Putamen (tissue), 1 donor: Measurements from ENCODE around the gene TUBA1B.
"Not testable (repeated sequence)": the region's sequence is repeated elsewhere in the genome, so short reads cannot be mapped to it uniquely, and the experiment has no call there.

Experiments used
- DNase-seq: peaks from one replicate; pipeline ENCODE4 v3.0.0-alpha.2; 2016; ENCODE audit warnings: low spot score

The TUBA1B gene

DNA sequence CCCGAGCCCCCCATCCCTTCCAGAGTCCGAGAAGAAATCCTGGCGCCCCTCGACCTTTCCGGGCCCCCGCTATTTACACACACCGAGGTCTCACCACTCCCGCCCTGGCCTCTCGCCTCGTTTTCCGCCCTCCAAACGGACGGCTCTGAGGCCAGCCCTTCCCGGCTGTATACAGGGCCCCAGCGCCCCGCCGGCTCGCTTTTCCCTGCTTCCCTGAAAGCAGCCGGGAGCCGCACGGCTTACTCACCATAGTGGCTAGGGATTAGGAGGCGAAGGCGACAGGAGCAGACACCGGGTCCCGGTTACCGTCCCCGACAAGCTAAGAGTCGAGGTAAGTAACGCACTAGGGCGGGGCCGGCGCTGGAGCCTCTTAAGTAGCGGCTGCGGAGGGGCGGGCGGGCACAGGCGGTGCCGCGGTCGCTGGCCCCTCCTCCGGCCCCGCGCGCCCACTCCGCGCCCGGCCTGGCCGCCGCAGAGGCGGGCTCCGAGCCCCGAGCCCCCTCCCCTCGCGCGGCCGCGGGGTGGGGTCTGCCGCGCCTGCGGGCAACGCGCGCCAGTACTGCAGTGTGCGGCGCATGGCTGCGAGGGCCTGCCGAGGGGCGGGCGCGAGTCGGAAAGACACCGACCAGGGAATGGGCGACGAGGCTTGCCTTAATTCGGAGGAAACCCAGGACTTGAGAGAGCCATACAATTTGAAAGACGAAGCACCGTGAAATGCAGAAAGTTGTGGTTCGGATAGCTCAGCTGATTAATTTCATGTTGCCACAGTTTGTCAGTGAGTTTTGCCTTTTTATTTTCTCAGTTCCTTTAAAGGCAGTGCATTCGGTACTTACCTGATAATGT is at the start of gene TUBA1B:
Gene TUBA1B (minus strand): TSS at position 345 of the 843 bp plus-strand sequence. CDS start 95 bp downstream, at position 250.
- DNase-seq, result peak; percentile 94

- DNase-seq, result no peak
Measured at GRCh38 chr12:49174218-49174617, 43.0 kb upstream of the TUBA1B start.

DNA sequence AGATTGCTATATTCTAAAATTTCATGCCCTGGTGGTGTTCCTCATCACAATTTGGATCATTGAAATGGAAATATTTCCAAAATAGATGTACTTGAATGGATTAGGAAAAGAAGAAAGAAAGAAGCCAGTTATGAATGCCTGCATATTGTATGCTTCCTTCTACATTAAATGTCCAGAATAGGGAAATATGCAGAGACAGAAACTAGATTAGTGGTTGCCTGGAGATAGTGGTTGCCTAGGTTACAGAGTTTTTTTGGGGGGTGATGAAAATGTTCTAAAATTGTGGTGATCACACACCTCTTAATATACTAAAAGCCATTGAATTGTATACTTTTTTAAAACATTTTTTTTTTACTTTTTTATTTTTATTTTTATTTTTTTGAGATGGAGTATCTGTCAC is 39.7 kb upstream of the TUBA1B start:
- no peak for DNase-seq

- DNase-seq, result no peak
Measured at GRCh38 chr12:49165114-49165513, 33.9 kb upstream of the TUBA1B start.

GRCh38 chr12:49161901-49162300 is 30.7 kb upstream of the TUBA1B start:
- not testable (repeated sequence) for DNase-seq

DNA sequence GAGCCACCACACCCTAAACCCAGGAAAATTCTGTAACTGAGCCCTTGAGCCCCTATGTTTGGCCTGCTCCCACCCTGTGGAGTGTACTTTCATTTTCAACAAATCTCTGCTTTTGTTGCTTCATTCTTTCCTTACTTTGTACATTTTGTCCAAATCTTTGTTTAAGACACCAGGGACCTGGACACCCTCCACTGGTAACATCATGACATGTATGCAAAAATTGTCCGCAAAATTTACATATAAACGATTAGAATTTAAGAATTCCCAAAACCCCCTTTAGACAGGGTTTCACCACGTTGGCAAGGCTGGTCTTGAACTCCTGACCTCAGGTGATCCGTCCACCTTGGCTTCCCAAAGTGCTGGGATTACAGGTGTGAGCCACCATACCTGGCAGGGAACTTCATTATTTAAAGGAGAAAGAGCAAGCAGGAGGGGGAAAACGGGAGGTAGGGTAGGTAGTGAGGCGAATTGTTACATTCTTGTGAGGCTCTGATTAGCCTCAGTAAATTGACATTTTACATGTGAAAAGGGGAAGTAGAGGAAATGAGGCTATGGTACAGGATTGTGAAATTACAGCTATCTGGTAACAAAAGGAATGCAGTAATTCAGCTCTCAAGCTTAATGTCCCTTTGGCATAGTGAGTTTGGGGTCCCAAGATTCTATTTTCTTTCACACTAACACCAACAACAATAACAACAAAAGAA is 30.0 kb upstream of the TUBA1B start:
- DNase-seq, result no peak

- no peak for DNase-seq
Measured at GRCh38 chr12:49160399-49160798, 29.2 kb upstream of the TUBA1B start.

- DNase-seq, result no peak
Measured at GRCh38 chr12:49154221-49154620, 23.0 kb upstream of the TUBA1B start.

DNA sequence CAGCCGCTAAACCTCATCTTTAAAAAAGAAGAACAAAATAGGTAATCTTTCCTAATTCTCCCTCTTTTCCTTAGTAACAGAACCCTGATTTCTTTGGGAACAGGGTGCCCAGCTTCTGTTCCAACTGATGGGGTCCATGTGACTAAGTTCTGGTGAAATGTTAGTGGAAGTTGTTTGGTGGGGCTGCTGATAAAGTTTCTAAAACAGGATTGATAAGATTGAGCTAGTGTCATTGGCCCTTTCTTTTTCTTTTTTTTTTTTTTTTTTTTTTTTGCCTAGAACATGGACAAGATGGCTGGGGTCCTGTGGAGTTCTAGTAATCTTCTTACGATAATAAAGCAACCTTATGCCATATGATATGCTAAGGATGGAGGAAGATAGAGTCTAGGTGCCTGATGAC is 16.2 kb upstream of the TUBA1B start:
- no peak for DNase-seq

DNA sequence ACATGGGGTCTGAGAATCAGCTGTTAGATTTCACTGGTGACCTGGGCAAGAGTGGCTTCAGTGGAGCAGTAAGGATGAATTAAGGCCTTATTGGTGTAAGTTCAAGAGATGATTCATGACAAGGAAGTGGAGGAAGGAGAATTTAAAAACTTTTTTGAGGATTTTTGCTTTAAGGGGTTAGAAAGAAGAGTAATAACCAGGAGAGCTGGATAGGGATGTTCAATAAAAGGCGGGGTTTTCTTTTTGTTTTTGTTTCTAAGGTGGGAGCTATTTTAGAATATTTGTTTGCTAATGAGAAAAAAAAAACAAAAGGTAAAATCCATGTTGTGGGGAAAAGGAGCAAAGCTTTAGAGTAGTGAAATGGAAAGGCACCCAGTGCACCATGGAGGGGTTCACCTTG is 15.2 kb upstream of the TUBA1B start:
- DNase-seq, result no peak

- no peak for DNase-seq
Measured at GRCh38 chr12:49144384-49144783, 13.2 kb upstream of the TUBA1B start.

- DNase-seq, result no peak
Measured at GRCh38 chr12:49138999-49139398, 7.8 kb upstream of the TUBA1B start.

DNA sequence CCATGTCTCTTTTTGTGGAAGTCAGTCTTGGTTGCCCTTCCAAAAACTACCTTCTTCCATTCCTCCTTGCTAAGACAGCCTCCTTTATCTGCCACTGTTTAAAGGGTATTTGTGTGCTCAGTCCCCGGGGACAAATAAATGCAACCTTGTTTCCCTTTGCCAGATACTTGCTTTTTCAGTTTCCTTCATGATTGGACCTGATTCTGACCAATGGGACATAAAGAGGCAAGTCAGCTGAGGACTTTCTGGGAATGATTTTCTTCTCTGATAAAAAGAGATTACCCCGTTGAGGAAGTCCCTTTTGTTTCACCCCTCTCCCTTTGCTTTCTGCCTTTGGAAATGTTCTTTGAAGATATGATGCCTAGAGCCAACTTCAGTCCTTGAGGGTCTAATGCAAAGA is 7.4 kb upstream of the TUBA1B start:
- no peak for DNase-seq

GRCh38 chr12:49137476-49137875 is 6.3 kb upstream of the TUBA1B start:
- no peak for DNase-seq

DNA sequence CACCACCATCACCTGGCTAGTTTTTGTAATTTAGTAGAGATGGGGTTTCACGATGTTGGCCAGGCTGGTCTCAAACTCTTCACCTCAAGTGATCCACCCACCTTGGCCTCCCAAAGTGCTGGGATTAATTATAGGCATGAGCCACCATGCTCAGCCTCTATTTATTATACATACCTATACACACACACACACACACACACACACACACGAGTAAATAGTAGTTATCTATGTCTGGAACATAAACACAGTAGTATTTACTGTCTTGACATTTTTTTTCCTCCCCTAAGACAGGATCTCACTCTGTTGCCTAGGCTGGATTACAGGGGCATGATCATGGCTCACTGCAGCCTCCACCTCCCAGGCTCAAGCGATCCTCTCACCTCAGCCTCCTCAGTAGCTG is 5.8 kb upstream of the TUBA1B start:
- not testable (repeated sequence) for DNase-seq

- no peak for DNase-seq
Measured at GRCh38 chr12:49133590-49133989, 2.4 kb upstream of the TUBA1B start.

- DNase-seq, result no peak
Measured at GRCh38 chr12:49133014-49133413, 1.8 kb upstream of the TUBA1B start.

- peak; percentile 26 for DNase-seq
Measured at GRCh38 chr12:49131894-49132461, 783 bp upstream of the TUBA1B start.

DNA sequence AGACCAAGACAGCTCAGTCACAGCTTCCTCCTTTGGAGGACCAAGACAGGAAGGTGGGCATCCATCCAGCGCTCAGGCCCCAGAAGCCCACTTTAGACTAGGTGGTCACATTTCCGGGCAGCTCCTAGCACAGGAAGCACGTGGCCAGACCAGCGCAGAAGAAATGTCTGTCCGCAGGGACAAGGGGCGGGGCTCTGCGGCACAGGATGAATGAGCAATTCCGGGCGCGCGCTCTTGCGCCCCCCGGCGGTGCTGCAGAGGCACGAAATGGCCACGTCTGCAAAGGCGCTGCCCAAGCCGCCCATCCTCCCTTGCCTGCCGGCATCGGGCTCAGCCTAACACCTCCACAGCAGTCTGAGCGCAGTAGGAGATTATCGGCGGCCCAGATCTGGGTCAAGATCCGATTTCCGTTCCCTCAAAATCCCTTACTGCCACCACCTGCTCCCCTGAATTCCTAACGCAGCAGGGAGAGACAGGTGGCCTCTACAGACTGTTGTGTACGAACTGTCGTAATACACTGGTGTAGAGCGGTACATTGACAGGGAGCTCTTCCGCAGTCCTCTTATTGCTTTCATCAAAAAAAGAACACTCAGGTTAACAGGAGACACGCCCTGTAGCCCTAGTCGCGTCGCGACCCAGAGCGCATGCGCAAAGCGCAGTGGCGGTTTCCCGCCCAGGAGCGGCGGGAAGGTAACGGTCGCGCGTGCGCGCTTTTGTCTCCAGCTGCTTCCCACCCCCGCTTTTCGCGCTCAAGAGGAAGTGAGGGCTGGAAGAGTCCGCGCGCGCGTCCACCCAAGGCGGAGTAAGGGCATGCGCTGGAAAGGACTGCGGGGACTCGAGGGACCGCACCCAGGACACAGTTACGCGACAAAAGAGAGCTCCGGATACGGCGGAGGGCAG is 794 bp downstream of the TUBA1B start:
- peak; percentile 90 for DNase-seq

- no peak for DNase-seq
Measured at GRCh38 chr12:49129332-49130150, 1.7 kb downstream of the TUBA1B start.

GRCh38 chr12:49127971-49128370 is 3.2 kb downstream of the TUBA1B start:
- not testable (repeated sequence) for DNase-seq
